HG03103 (cell line): ENCODE data around the gene ADGRL3.

Experiments used
- ATAC-seq: cut with Tn5 transposase; IDR thresholded peaks from one replicate; pipeline ENCODE4 v1.9.1; 2021; ENCODE audit warnings: low read depth; ENCODE audit not compliant: unreplicated experiment

Gene ADGRL3

DNA sequence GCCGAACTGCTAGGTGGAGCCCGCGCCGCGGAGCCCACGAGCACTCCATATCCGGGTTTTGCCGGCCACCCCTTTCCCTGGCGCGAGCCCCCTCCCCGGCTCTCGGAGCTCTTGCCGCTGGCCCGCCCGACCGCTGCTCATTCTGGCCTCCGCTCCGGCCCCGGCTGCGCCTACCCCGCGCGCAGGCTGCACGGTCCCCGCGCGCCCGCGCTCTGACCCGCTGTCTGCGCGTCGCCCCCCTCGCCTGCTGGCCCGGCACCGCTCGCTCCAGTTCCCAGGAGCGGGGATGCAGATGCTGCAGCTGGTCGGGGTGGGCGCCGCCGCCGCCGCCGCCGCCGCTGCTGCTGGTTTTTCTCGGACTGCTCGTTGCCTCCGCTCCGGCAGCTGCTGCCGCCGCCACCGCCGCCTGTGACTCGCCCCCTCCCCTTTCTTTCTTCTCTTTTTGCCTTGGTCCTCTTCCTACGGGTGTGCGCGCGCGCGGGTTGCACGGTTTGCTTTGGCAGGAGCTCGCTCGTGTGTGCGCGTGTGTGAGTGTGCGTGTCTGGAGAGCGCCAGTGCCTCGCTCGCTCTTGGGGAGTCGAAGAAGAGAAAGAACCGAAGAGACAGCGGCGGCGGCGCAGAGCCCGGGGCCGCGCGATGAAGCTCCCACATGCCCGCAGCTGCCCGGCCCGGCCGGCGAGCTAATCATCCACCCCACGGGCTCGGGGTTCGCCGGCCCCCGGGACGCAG is at the start of gene ADGRL3:
Gene ADGRL3 (plus strand): TSS at position 140 of the 729 bp plus-strand sequence.
- ATAC-seq = no peak

DNA sequence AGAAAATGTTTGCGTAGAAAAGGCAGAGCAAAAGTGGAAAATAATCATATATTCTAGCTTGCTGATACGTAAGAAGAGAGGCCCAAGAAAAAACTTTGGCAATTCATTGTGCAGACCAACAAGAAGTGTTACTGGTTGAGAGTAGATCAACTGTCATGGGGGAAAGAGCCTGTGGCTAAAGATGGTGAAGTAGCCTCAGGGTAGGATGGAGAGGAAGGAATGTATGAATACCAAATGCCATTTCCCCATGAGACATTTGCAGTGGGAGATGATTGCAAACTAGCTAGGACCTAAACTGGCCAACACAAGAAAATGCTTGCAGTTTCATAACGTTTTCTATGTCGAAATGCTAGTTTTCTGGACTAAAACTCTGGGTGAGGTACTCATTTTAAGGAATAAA is 47.7 kb upstream of the ADGRL3 start:
- no peak for ATAC-seq

DNA sequence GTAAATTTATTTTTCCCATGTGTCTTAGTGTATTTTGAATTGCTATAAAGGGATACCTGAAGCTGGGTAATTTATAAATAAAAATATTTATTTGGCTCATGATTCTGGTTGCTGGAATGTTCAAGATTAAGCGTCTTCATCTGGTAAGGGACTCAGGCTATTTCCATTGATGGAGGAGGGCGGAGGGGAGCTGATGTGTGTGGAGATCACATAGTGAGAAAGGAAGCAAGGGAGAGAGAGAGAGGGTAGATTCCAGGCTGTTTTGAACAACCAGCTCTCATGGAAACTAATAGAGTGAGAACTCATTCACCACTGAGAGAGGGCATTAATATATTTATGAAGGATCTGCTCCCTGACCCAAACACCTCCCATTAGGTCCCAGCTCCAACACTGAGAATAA is 39.6 kb upstream of the ADGRL3 start:
- ATAC-seq = no peak

DNA sequence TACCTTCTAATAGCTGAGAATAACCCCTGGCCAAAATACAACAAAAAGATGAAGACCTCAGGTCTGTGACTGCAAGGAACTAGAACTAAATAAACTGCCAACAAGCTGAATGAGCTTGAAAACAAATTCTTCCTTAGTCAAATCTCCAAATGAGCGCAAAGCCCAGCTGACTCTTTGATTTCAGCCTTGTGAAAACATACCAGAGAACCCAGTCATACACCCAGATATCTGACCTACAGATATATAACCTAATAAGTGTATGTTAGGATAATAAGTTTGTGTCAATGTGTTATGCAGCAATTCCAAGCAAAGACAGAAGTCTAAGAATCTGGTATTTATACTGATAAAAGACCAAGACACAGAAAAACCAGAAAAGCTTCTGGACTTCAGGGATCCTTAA is 38.0 kb upstream of the ADGRL3 start:
- ATAC-seq = no peak

DNA sequence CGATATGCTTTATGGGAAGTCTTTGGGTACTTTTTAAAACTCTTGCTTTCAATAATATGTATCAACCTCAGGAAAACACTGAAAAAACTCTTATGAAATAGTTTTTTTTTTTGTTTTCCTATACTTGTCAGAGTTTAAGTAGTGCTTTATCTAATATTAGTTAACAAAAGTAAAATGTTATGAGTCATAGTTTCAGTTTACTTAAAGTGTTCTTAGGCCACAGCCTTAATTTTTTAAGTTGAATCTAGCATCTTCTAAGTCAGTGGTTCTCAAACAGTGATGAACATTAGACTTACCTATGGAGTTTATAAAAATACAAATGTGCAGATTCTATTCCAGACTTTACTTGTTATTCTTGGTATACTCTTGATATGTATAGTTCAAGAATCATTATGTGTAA is 26.3 kb upstream of the ADGRL3 start:
- no peak for ATAC-seq

DNA sequence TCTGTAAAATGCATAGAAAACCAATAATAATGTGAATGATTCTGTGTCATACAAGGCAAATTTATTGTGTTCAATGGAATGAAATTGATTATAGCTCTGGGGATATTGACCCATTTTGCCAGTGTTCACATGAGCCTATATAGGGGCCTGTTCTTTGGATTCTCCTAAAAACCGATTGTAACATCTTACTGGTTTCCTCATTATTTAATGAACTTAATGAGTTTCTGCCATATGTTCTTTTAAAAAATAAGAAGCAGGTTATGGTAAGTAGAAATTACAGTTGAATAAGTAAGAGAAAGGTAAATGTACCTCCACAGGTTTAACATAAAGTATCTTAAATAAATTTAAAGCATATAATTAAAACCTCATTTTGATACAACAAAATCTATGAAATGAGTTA is 24.6 kb upstream of the ADGRL3 start:
- no peak for ATAC-seq

DNA sequence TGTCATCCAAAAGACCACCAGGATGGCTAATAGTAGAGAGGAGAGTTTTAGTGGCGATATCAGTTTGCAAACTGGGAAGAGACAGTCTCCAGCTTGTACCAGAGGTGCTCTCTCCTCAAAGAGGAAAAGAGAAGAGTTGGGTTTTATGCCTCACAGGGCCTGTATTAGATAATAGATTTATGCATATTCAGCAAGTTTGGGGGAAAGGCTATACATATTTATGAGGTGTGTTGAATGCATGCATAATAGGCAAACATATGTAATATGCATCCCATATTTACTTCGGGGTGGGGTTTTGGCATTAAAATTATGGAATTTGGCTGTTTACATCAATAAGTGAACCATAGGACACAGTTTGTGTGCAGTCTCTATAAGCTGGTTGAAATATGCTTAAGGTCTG is 22.8 kb upstream of the ADGRL3 start:
- no peak for ATAC-seq

DNA sequence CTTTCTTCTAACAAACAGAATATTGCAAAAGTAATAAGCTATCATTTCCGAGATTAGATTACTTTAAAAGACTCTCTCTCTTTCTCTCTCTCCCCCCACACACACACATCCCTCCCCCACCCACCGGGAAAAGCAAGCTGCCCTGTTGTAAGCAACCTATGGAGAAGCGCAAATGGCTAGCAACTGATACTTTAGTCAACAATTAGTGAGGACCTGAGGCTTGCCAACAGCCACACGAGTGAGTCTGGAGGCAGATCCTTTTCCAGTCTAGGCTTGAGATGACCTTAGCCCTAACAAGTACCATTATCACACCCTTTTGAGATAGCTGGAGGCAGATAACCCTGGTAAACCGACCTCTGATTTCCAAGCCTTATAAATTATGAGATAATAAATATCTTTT is 19.7 kb upstream of the ADGRL3 start:
- no peak for ATAC-seq

DNA sequence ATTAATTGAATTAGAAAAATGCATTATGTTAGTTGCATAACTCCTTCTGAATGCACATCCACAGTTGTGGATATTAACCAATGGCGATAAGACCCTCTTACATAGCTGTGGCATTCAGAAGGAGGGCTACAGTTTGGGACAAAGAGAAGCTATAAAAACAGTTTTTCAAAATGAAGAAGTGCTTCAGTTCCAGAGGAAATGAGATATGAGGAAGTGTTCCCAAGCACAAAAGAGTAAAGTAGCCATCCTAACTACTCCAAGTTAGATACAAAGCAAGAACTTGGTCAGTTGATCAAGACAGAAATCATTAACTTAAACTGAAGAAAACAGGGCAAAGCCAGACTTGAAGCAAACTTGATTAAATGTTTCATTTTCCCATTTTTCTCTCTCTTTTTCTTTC is 17.2 kb upstream of the ADGRL3 start:
- ATAC-seq = no peak

DNA sequence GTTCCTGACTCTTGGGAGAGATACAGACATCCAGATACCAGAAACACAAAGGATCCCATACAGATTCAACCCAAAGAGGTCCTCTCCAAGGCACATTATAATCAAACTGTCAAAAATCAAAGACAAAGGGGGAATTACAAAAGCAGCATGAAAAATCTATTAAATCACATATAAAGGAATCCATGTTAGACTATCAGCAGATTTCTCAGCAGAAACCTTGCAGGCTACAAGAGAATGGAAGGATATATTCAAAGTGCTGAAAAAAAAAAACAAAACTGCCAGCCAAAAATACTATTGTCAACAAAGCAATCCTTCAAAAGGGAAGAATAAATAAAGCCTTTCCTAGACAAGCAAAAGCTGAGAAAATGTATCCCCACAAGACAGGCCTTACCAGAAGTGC is 14.8 kb upstream of the ADGRL3 start:
- ATAC-seq = no peak

DNA sequence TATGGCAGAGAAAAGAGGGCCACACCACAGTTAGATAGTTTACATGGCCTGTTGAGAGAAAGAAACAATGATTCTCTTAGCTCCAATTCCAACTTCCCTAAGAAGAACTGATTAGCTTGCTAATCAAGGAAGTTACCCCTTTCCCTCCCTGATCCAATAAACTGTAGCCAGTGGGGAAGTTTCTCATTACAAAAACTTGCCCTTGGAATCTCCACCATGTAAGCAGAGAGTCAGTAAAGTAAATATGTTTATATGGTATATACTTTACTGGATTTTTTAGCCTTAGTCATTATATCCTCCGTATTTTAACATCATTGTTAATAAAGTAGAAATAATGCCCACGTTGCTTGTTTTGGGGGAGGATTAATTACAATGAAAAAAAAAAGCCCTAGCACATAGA is 7.7 kb upstream of the ADGRL3 start:
- ATAC-seq = no peak

DNA sequence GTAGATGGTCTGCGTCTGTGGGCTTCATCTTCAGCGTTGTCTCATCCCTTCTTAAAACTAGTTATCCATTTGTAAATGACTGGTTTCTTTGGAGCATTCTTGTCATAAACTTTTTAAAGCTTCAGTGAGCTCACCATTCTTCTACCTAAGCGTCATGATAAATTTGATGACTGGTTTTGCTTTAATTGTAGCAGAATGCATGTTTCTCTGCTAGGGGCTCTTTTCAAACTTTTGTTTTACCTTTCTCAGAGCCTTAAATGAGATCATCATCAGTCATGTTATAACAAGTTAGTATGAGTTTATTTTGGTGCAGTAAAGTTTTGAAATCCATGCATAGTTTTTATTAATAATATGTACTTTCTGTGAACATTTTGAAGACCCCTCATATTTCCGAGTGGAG is 6.3 kb upstream of the ADGRL3 start:
- no peak for ATAC-seq

DNA sequence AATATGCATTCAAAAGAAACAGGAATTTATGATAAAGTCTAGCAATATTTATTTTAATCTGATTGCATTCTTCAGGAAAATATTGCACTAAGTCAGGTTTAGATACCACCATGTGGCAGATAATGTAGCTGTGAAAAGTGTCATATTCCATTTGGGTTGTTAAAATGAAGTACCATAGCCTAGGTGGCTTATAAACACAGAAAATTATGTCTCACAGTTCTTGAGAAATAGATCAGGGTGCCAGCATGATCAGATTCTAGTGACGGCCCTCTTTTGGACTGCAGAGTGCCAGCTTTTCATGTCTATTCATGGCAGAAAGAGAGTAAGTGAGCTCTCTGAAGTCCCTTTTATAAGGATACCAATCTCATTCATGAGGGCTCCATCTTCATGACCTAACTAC is 5.6 kb upstream of the ADGRL3 start:
- no peak for ATAC-seq

DNA sequence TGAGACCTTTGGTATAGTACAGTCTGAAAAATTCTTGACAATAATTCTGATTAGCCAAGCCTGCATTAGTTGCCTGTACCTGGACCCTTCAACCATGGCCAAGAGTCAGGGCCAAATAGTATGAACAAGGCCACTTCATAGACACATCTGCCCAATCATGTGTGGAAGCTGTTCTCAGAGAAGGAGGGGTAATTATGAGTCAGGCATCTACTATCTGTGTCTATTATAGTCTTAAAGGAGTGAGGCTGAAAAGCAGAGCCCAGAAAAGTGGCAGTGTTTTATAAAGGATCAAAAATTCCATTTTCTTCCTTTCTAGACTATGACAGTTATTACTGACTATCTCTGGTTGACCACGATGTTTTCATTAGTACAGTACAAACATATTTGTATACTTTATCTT is 5.0 kb upstream of the ADGRL3 start:
- no peak for ATAC-seq

DNA sequence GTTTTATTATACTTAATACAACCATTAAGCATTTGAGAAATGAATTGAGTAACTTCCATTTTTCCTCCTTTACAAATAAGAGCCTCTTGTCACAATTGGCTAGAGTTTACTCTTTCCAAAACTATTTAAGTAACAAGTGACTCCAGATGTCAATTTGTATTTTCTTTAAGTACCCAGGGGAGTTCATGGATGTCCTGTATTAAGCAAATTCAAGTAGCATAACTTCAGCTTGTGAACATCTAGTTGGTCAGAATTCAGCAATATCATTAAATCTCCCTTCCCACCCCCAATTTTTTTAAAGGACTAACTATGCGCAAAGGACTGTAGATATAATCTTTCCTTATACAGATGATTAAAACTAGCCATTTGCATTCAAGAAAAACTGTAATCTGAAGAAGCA is 1.4 kb upstream of the ADGRL3 start:
- no peak for ATAC-seq

DNA sequence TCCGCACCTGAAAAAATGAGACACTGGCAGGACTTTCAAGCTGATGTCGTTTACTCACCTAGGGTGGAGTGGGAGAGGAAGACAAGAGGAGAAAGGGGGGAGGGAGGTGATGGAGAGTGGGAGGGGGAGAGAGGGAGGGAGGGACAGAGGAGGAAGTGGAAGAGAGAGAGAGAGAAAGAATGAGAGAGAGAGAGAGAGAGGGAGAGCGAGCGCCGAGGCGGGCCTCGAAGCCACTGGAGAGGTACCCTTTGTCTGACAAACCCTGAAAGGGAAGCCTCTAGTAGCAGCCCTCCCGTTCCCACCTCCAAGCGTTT is 296 bp upstream of the ADGRL3 start:
- ATAC-seq = no peak

DNA sequence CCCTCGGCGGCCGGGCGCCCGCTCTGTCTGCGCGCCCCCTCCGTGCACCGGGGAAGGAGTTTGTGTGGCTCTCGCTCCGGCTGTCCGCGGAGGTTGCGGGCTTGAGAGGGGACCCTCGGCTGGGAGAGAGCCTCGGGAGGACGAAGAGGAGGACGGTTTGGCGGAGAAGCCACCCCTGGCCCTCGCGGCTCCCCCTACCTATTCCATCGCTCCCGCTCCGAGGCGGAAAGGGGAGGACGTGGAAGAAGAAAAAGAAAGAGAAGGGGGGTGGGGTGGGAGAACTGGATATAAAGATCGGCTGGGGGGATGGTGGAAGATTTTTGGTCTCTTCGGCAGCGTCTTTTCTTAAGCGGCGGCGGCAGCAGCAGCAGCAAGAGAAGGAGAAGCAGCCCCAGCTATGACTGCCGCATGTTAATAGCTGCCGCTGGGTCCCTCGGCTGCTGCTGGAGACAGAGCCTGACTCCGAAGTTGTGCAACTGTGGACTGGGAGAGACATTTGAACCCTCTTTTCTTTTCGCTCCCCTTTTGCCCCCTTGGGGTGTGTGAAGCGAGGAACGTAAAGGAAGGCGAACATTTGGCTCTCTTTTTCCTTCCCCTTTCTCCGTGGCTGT is 895 bp downstream of the ADGRL3 start:
- no peak for ATAC-seq

DNA sequence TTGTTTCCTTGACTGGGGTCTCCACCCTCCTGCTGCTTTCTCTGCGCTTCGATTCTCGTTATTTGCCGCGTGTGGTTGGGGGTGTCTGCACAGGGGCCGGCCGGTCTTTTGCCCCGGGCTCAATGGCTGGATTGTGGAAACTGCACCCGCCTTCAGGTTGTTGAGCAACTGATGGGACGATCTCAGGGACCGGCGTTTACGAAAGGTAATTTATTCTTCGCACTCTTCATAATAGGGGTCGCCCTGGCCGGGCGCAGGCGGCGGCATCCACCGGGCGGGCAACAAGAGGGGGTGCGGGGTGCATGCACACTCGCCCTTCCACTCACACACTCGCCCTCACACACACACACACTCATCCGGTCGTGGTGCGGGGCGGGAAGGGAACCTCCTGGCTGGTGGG is 1.4 kb downstream of the ADGRL3 start:
- no peak for ATAC-seq

DNA sequence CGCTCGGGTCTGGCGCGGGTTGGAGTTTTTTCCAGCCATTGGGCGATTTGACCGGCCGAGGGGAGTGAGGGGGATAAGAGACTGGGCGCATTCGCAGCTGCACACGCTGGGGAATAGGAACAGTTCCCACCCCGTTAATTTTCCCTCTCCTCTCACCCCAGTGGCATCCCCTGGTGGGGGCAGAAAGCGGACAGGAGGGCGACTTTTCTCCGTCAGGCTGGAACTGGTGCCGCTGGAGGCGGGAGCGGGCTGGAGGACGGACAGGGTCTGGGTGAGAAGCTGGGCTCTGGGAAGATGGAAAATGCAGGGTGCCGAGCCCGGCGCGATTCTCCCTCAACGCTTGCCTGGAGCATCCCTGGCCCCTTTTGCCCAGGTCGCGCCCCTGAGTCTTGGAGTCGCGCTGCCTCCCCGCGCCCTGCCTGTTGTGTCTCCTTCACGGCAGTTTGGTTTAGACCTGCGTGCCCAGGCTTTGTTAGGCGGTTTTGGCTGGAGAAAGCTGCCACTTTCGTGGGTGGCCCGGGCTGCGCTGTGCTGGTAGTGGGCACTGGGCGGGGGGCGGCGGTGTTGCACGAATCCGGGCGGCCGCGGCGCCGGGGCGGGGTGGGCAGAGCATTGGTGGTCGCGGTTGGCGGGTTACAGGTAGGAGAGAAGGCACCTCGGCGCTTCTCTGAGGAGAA is 2.0 kb downstream of the ADGRL3 start:
- ATAC-seq = no peak

DNA sequence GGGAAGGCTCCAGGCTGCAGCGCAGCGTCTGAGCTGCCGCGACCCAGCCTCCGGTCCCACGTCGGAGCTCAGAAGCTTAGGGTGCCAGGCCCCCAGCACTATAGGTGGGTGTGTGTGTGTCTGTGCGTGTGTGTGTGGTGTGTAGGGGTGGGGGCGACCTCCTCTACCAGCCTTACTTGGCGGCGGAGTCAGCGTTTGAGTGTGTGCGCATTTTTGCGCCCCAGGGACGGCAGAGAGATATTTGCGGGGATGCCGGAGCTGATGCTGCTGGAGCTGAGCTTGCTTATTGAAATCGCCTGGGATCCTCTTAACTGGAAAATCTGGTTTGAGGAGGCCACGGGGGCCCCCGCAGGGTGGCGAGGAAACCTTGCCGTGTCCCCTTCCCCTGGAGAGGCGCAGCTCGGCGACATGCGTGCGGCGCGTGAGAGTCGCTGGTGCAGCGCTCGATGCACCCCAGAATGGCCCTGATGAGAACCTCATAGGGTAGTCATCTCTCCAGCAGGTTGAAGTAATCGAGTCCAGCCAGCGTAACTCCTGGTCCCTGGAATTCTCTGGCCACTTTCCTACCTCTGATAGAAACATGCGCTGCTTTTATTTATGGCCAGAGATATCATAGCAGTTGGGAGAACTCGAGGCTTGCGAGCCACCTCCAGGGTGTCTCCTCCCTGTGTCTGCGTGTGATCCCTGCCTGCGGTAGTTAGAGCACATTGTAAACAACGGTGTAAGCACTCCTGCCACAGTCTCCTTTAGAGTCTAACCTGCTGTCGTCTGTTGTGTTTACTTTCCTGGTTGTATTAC is 2.7 kb downstream of the ADGRL3 start:
- no peak for ATAC-seq

DNA sequence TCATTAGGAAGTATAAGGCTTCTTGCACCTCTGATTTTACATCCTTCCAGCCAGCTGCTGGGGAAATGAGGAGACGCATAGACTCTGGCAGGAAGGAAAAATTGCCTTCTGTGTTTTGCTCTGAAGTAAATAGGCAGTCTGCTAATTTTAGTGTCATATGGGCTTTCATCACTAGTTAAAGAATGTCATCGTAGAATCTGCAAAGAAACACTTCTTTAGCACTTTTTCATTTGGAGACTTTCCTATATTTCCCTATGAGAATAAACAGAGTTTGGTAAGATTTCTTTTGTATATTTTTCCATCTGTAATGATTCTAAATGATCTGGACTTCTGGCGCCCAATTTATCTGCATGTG is 3.3 kb downstream of the ADGRL3 start:
- no peak for ATAC-seq
